Measurements from ENCODE around the gene ADGRD1.

ADGRD1 gene

GRCh38 chr12:131121705-131122405 is 168.1 kb downstream of the ADGRD1 start:
- TF ChIP-seq CTCF (IDR thresholded peaks at IDR 0.05), result no peak
- Mint-ChIP-seq H3K9me3 (no peaks in the 10 kb centered on the region), H3K36me3 (ENCODE audit: low read depth) (no peaks in the 10 kb centered on the region), H3K4me1 (peaks cover 7% of the 10 kb centered on the region), H3K27me3 (ENCODE audit: low read depth, poor library complexity) (peaks cover 27% of the 10 kb centered on the region), H3K4me3 (no peak overlapping the region), H3K27ac (no peak overlapping the region)
- no peak for DNase-seq

GRCh38 chr12:131122631-131123030 is 168.9 kb downstream of the ADGRD1 start:
- Mint-ChIP-seq H3K4me1 (no peaks in the 10 kb centered on the region), H3K4me3 (no peak overlapping the region), H3K36me3 (ENCODE audit: low read depth) (no peaks in the 10 kb centered on the region), H3K27me3 (ENCODE audit: low read depth, poor library complexity) (peaks cover 26% of the 10 kb centered on the region), H3K27ac (no peak overlapping the region), H3K9me3 (no peaks in the 10 kb centered on the region)
- no peak for TF ChIP-seq CTCF (IDR thresholded peaks at IDR 0.05)
- no peak for DNase-seq

GRCh38 chr12:131123817-131124216 is 170.1 kb downstream of the ADGRD1 start:
- DNase-seq, result no peak
- Mint-ChIP-seq H3K4me1 (no peaks in the 10 kb centered on the region), H3K27me3 (ENCODE audit: low read depth, poor library complexity) (peaks cover 19% of the 10 kb centered on the region), H3K36me3 (ENCODE audit: low read depth) (no peaks in the 10 kb centered on the region), H3K9me3 (no peaks in the 10 kb centered on the region), H3K27ac (no peak overlapping the region), H3K4me3 (no peak overlapping the region)
- no peak for TF ChIP-seq CTCF (IDR thresholded peaks at IDR 0.05)

- H3K4me3 Mint-ChIP-seq, result no peak overlapping the region
- H3K36me3 Mint-ChIP-seq (ENCODE audit: low read depth), result no peaks in the 10 kb centered on the region
- H3K27ac Mint-ChIP-seq, result no peak overlapping the region
- H3K4me1 Mint-ChIP-seq, result peaks cover 4% of the 10 kb centered on the region
- no peak for DNase-seq
- no peak for TF ChIP-seq CTCF (IDR thresholded peaks at IDR 0.05)
- peaks cover 19% of the 10 kb centered on the region for H3K27me3 Mint-ChIP-seq (ENCODE audit: low read depth, poor library complexity)
- no peaks in the 10 kb centered on the region for H3K9me3 Mint-ChIP-seq
Measured at GRCh38 chr12:131124487-131125280, 171.0 kb downstream of the ADGRD1 start.

GRCh38 chr12:131126662-131127173 is 173.0 kb downstream of the ADGRD1 start:
- no peak for TF ChIP-seq CTCF (IDR thresholded peaks at IDR 0.05)
- H3K36me3 Mint-ChIP-seq (ENCODE audit: low read depth), result no peaks in the 10 kb centered on the region
- no peak for DNase-seq
- H3K27me3 Mint-ChIP-seq (ENCODE audit: low read depth, poor library complexity), result peaks cover 14% of the 10 kb centered on the region
- no peak overlapping the region for H3K27ac Mint-ChIP-seq
- no peaks in the 10 kb centered on the region for H3K9me3 Mint-ChIP-seq
- no peak overlapping the region for H3K4me3 Mint-ChIP-seq
- H3K4me1 Mint-ChIP-seq, result peaks cover 10% of the 10 kb centered on the region

All from nephron progenitor cell (in vitro differentiated cells).